Gastrocnemius medialis (tissue), 4 donors: ENCODE results near the gene TBATA. TPM values are rescaled to one million over a fixed set of nuclear protein-coding genes. Genes with fewer than 3 reads are reported as not detected.

Experiments used
- ATAC-seq, 2 donors: fragments of 150-250 bp; one replicate each; pipeline ENCODE4 v1.9.1; 2016
- DNase-seq, 2 donors: peaks; one replicate each; pipeline ENCODE4 v3.0.0-alpha.2; 2019
- H3K27ac ChIP-seq, 4 donors: fragments of 200-600 bp; sonication (generic); 1 replicate in 1 of 4; 2 replicates in 3 of 4; pipeline ENCODE4 v1.5.1; 2016 to 2018; ENCODE audit warnings: mild to moderate bottlenecking in 2 of 4, moderate library complexity in 1 of 4
- H3K27me3 ChIP-seq, 3 donors: fragments of 200-600 bp; sonication (generic) in 2 of 3; 1 replicate in 1 of 3; 2 replicates in 2 of 3; pipeline versions ENCODE4 v1.5.1 to v1.6.0; 2016 to 2019; ENCODE audit warnings: mild to moderate bottlenecking in 1 of 3, moderate library complexity in 1 of 3
- H3K36me3 ChIP-seq, 2 donors: fragments of 200-600 bp; sonication (generic) in 1 of 2; one replicate each; pipeline ENCODE4 v1.5.1; 2017 to 2018
- H3K4me1 ChIP-seq, 2 donors: fragments of 200-600 bp; sonication (generic) in 1 of 2; one replicate each; pipeline ENCODE4 v1.5.1; 2016 to 2017; ENCODE audit warnings: mild to moderate bottlenecking in 2 of 2
- H3K4me3 ChIP-seq, 4 donors: fragments of 200-600 bp; sonication (generic) in 3 of 4; 1 replicate in 1 of 4; 2 replicates in 3 of 4; pipeline ENCODE4 v1.5.1; 2016 to 2019; ENCODE audit warnings: mild to moderate bottlenecking in 2 of 4
- H3K9me3 ChIP-seq, 3 donors: fragments of 200-600 bp; sonication (generic) in 2 of 3; 1 replicate in 1 of 3; 2 replicates in 2 of 3; pipeline ENCODE4 v1.5.1; 2016 to 2019
- CTCF ChIP-seq, 5 experiments: fragments of 450-650 bp in 3 of 5; fragments of 200-600 bp in 2 of 5; sonication (generic) in 2 of 5; IDR thresholded peaks in 4 of 5; conservative IDR thresholded peaks in 1 of 5; 1 replicate in 4 of 5; 2 replicates in 1 of 5; pipeline ENCODE4 v1.5.1; 2016 to 2019; ENCODE audit warnings: antibody characterized with exemption in 5 of 5, mild to moderate bottlenecking in 3 of 5, moderate library complexity in 3 of 5
- POLR2A ChIP-seq, 2 donors: fragments of 450-650 bp; IDR thresholded peaks; one replicate each; pipeline ENCODE4 v1.6.1; 2017; ENCODE audit warnings: antibody characterized with exemption in 2 of 2, mild to moderate bottlenecking in 2 of 2, moderate library complexity in 2 of 2
- in situ Hi-C, 4 donors: fragments of 200-750 bp; cut with MboI; loops; one replicate each; pipeline versions ENCODE4 v1.15.0 to v1.8.0; 2017; ENCODE audit warnings: low sequenced_read_pairs in 4 of 4
- intact Hi-C: fragments of 100-400 bp; cut with DNase I; formaldehyde crosslinking; loops from one replicate; pipeline ENCODE4 v1.15.1; 2023; ENCODE audit warnings: low total_unique reads
- total RNA-seq, 4 donors: library from RNA; depleted of rRNA; stranded (reverse); fragments of >200 nt; gene quantifications; one replicate each; pipeline versions ENCODE4 v1.1.0 to v1.2.3, GENCODE V29; 2016

The TBATA gene
- not detected for total RNA-seq

- H3K27me3 ChIP-seq, result no peaks in the 10 kb centered on the region
- TF ChIP-seq POLR2A (IDR thresholded peaks at IDR 0.05), result no peak
- no peak for TF ChIP-seq CTCF (IDR thresholded peaks at IDR 0.05 in 4 of 5, conservative IDR thresholded peaks at IDR 0.05 in 1 of 5)
- in situ Hi-C loops, result no loop called here
- H3K4me3 ChIP-seq, result no peak within 1 kb of the TSS
- no peak within 1 kb of the TSS for H3K27ac ChIP-seq
- intact Hi-C loops, result no loop called here
- no peaks in the 10 kb centered on the region for H3K4me1 ChIP-seq
- H3K9me3 ChIP-seq, result no peaks in the 10 kb centered on the region
- no peaks in the 10 kb centered on the region for H3K36me3 ChIP-seq
- no peak for ATAC-seq
- DNase-seq, result no peak
Observed at GRCh38 chr10:70785190-70785589, at the start of gene TBATA. Gene TBATA (minus strand): TSS chr10:70785377. CDS start chr10:70783379, 1,998 bp downstream.

GRCh38 chr10:70834441-70835151 is 49.4 kb upstream of the TBATA start:
- DNase-seq, result no peak
- no peaks in the 10 kb centered on the region for H3K9me3 ChIP-seq
- H3K27me3 ChIP-seq, result no peaks in the 10 kb centered on the region
- no peak overlapping the region for H3K27ac ChIP-seq
- TF ChIP-seq CTCF (IDR thresholded peaks at IDR 0.05 in 4 of 5, conservative IDR thresholded peaks at IDR 0.05 in 1 of 5), result no peak
- TF ChIP-seq POLR2A (IDR thresholded peaks at IDR 0.05), result no peak
- intact Hi-C loops (no loop called here), in situ Hi-C loops (no loop called here)
- no peak overlapping the region for H3K4me3 ChIP-seq
- H3K4me1 ChIP-seq, result peaks cover 8 to 11% of the 10 kb centered on the region in 2 donors
- H3K36me3 ChIP-seq, result no peaks in the 10 kb centered on the region
- ATAC-seq, result no peak

- DNase-seq (no peak), ATAC-seq (no peak)
- H3K27me3 ChIP-seq, result no peaks in the 10 kb centered on the region
- no peak overlapping the region for H3K27ac ChIP-seq
- intact Hi-C loops (no loop called here), in situ Hi-C loops (no loop called here)
- H3K4me1 ChIP-seq, result peaks cover 12 to 15% of the 10 kb centered on the region in 2 donors
- no peaks in the 10 kb centered on the region for H3K9me3 ChIP-seq
- TF ChIP-seq POLR2A (IDR thresholded peaks at IDR 0.05) (no peak), CTCF (IDR thresholded peaks at IDR 0.05 in 4 of 5, conservative IDR thresholded peaks at IDR 0.05 in 1 of 5) (no peak)
- no peak overlapping the region for H3K4me3 ChIP-seq
- H3K36me3 ChIP-seq, result no peaks in the 10 kb centered on the region
Observed at GRCh38 chr10:70834021-70834420, 48.8 kb upstream of the TBATA start.

- Histone ChIP-seq H3K4me1 (peaks cover 16 to 20% of the 10 kb centered on the region in 2 donors), H3K27ac (no peak overlapping the region), H3K27me3 (no peaks in the 10 kb centered on the region), H3K9me3 (no peaks in the 10 kb centered on the region), H3K4me3 (no peak overlapping the region), H3K36me3 (no peaks in the 10 kb centered on the region)
- intact Hi-C loops, result no loop called here
- TF ChIP-seq POLR2A (IDR thresholded peaks at IDR 0.05), result no peak
- no peak for TF ChIP-seq CTCF (IDR thresholded peaks at IDR 0.05 in 4 of 5, conservative IDR thresholded peaks at IDR 0.05 in 1 of 5)
- ATAC-seq, result no peak
- no peak for DNase-seq
- in situ Hi-C loops, result no loop called here
Observed at GRCh38 chr10:70833601-70834000, 48.4 kb upstream of the TBATA start.
